ENCODE measurements around the gene IL17RB.

The IL17RB gene

DNA sequence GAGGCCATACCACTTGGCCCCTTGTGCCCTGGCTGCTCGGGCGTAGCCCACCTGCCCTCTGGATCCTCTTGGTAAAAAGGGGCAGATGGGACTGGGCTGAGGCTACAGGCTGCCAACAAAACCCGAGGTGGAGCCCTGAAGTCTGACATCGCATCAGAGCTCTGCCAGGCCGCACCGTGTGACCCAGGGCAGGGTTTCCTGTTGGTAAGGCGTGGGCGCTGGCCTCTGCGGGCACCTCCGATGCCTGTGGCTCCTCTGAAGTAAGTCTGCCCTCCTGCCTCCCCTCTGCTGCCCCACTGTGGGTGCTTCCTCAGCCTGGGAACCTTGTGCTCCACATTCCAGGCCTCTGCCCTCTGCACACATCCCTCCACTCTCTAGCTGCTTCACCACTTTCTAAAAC lies 9.0 kb upstream of the IL17RB start:
- no peak for TF ChIP-seq CTCF (IDR thresholded peaks at IDR 0.05; ENCODE audit: control insufficient read depth, extremely low read depth, insufficient read depth)
- no peak overlapping the region for H3K4me3 ChIP-seq (ENCODE audit: low read depth, low read length)
- no peak for DNase-seq (ENCODE audit: low read depth)

DNA sequence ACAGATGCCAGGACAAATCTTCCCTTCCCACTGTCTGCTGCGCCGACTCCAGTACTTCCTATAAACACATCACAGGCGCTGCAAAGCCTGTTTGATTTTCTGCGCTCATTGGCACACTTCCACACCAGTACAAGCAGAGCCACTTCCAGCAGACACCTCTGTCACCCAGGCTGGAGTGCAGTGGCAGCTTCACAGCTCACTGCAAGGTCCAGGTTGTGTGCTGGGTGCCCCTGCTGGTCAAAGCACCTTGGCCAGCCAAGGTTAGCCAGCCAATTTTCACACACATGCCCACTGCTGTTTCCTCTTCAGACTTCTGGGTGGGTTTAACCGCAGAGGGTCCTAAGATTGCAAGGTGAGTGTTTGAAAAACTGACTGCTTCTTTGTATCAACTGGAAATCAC lies 5.1 kb upstream of the IL17RB start:
- no peak overlapping the region for H3K4me3 ChIP-seq (ENCODE audit: low read depth, low read length)
- TF ChIP-seq CTCF (IDR thresholded peaks at IDR 0.05; ENCODE audit: control insufficient read depth, extremely low read depth, insufficient read depth): peak; percentile 45
- DNase-seq (ENCODE audit: low read depth): peak; percentile 93

DNA sequence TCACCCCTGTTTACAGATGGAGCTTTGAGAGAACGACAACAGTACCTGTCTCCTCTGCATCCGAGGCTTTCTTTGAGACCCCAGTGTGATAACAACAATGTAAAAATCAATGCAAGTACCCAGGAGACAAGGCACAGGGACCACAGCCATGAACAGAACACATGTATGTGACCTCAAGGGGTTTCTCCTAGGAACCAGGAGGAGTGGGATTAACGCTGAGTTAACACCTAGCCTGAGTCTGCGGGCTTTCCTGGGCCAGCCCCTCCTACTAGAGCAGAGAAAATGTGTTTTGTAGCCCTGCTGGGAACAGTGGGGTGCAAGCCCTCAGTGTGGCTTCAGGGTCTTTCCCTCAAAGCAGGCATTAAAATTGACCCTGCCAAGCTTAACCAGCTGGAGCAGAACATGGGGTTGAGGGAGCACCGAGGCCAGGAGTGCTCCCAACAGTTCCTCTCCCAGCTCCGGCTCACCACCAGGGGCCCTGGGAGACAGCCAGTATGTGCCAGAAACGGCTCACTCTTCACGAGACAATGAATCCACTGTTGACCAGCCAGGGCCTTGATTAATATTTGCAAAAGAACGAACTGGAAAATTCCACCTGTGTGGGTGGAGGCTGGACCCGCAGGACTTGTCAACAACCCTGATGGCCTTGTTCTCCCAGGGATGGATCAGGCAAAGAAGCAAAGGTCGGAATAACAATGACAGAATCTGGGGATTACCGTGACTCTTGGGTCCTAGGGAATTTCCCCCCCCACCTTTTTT lies 3.8 kb upstream of the IL17RB start:
- peak; percentile 36; the same call in 1 of the 2 replicates for TF ChIP-seq CTCF (IDR thresholded peaks at IDR 0.05; ENCODE audit: control insufficient read depth, extremely low read depth, insufficient read depth)
- DNase-seq (ENCODE audit: low read depth): peak; percentile 89
- no peak overlapping the region for H3K4me3 ChIP-seq (ENCODE audit: low read depth, low read length)

DNA sequence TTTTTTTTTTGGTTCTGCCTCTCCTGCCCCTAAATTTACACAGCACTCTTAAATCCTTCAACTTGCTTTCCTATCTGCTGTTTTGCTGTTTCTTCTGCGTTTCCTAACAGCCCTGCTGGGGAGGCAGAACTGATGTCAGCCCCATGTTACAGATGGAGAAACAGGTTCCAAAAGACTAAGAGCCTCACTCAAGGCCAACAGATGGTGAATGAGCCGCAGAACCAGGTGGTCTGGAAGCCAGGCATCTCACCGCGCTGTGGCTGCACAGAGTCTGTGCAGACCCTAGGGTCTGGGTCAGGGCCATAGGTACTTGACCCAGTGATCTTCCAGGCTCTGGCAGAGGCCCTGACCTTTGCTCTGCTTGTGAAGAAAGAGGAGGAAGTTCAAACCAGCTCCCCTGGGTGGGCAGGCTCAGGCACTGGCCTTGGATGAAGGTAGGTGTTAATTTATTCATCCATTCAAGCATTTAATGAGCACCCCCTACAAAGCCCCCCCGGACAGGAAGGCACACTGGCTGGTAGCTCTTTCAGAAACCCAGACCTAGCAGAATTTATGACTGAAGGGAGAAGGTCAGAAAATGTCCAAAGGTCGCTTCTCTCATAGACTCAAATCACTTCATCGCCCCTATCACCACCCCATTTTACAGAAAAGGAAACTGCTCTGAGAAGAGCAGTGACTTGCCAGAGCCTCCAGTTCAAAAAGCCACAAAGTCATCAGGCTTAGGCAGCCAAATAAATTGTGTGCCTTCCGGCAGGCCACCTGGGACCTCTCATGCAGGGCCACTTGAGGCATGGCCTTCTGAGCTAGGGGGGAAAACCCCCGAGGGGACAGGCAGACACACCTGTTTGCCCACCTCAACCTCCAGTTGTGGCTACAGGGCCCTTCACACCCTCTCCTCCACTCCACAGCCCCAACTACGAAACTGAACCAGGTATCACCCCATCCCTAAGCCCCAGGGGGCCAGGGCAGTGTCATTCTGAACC lies 2.9 kb upstream of the IL17RB start:
- H3K4me3 ChIP-seq (ENCODE audit: low read depth, low read length): no peak overlapping the region
- DNase-seq (ENCODE audit: low read depth): no peak
- TF ChIP-seq CTCF (IDR thresholded peaks at IDR 0.05; ENCODE audit: control insufficient read depth, extremely low read depth, insufficient read depth): no peak

- TF ChIP-seq CTCF (IDR thresholded peaks at IDR 0.05; ENCODE audit: control insufficient read depth, extremely low read depth, insufficient read depth): no peak
- DNase-seq (ENCODE audit: low read depth): no peak
- H3K4me3 ChIP-seq (ENCODE audit: low read depth, low read length): peak overlapping the region; percentile 64
These were observed 1.9 kb upstream of the IL17RB start for GRCh38 chr3:53844262-53845102.

GRCh38 chr3:53845103-53845880 lies 1.1 kb upstream of the IL17RB start:
- peak; percentile 36; the same call in 1 of the 2 replicates for TF ChIP-seq CTCF (IDR thresholded peaks at IDR 0.05; ENCODE audit: control insufficient read depth, extremely low read depth, insufficient read depth)
- peak; percentile 57 for DNase-seq (ENCODE audit: low read depth)
- H3K4me3 ChIP-seq (ENCODE audit: low read depth, low read length): peak overlapping the region; percentile 64
